GM23338 (cell line): Measurements from ENCODE around the gene CYSRT1.
A peak's percentile ranks its signal among the peaks of the same experiment; 100 is the strongest.

Experiments used
- CREB1 ChIP-seq: fragments of 250-450 bp; sonication (Bioruptor Pico); IDR thresholded peaks from 2 replicates; pipeline ENCODE4 v1.5.0; 2020; ENCODE audit warnings: low read depth, mild to moderate bottlenecking, moderate library complexity
- EZH2 ChIP-seq: fragments of 200-600 bp; sonication (generic); IDR thresholded peaks from one replicate; pipeline ENCODE4 v1.8.0; 2017; ENCODE audit warnings: antibody characterized with exemption, mild to moderate bottlenecking, low read depth; ENCODE audit not compliant: unreplicated experiment
- POLR2AphosphoS5 ChIP-seq: IDR thresholded peaks from 2 replicates; pipeline ENCODE4 v1.6.1; 2016; ENCODE audit warnings: antibody characterized with exemption, low read depth
- ZNF114 ChIP-seq: fragments of 250-450 bp; sonication (Bioruptor Pico); IDR thresholded peaks from 2 replicates; pipeline ENCODE4 v1.5.0; 2020; ENCODE audit warnings: mild to moderate bottlenecking, moderate library complexity
- ZNF331 ChIP-seq: fragments of 250-450 bp; sonication (Bioruptor Pico); IDR thresholded peaks from 2 replicates; pipeline ENCODE4 v1.5.0; 2020; ENCODE audit warnings: low read depth, mild to moderate bottlenecking, moderate library complexity
- TF ChIP-seq, protein P1 (sequence below), 2 experiments: fragments of 200-600 bp in 1 of 2; sonication (generic) in 1 of 2; conservative IDR thresholded peaks; 2 replicates each; pipeline versions ENCODE4 v1.5.1 to v1.6.1; 2016 to 2017; ENCODE audit warnings: antibody characterized with exemption in 2 of 2, low read depth in 2 of 2, mild to moderate bottlenecking in 2 of 2, moderate library complexity in 1 of 2
- TF ChIP-seq, protein P2 (sequence below): IDR thresholded peaks from 2 replicates; pipeline ENCODE4 v1.6.1; 2016; ENCODE audit warnings: antibody characterized with exemption
- TF ChIP-seq, protein P3 (sequence below): IDR thresholded peaks from one replicate; pipeline ENCODE4 v1.6.1; 2018; ENCODE audit warnings: antibody characterized with exemption; ENCODE audit not compliant: unreplicated experiment

DNA sequence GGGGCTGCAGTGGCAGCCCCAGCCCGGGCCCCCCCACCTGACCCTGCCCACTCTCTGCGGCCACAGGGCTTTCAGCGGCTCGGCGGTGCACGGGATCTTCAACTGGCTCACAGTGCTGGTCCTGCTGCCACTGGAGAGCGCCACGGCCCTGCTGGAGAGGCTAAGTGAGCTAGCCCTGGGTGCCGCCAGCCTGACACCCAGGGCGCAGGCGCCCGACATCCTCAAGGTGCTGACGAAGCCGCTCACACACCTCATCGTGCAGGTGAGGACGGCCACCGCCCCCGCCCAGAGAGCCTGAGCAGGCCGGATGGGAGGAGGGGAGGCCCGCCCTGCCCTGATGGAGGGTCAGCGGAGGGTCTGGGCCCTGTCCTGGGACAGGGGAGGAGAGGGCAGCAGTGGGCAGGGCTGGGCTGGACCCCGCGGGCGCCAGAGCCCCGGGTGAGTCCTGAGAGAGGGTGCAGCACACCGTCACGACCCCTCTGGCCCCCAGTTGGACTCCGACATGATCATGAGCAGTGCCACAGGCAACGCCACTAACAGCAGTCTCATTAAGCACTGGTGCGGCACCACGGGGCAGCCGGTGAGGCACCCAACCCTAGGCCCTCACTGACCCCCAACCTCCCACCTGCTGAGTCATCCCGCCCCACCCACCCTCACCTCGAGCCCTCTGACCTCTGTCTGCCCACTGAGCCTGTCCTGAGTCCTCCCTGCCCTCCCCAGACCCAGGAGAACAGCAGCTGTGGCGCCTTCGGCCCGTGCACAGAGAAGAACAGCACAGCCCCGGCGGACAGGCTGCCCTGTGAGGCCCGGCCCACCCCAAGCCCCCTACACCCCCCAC, 8.4 kb downstream of the CYSRT1 start:
- TF ChIP-seq, protein P1, sequence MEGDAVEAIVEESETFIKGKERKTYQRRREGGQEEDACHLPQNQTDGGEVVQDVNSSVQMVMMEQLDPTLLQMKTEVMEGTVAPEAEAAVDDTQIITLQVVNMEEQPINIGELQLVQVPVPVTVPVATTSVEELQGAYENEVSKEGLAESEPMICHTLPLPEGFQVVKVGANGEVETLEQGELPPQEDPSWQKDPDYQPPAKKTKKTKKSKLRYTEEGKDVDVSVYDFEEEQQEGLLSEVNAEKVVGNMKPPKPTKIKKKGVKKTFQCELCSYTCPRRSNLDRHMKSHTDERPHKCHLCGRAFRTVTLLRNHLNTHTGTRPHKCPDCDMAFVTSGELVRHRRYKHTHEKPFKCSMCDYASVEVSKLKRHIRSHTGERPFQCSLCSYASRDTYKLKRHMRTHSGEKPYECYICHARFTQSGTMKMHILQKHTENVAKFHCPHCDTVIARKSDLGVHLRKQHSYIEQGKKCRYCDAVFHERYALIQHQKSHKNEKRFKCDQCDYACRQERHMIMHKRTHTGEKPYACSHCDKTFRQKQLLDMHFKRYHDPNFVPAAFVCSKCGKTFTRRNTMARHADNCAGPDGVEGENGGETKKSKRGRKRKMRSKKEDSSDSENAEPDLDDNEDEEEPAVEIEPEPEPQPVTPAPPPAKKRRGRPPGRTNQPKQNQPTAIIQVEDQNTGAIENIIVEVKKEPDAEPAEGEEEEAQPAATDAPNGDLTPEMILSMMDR (conservative IDR thresholded peaks at IDR 0.05; ENCODE audit: low read depth in 2 of 2) = peak in 1 of 2 experiments; percentile 28; a peak in 2 of 4 replicates
- TF ChIP-seq POLR2AphosphoS5 (no peak), EZH2 (no peak), CREB1 (CRISPR knock-in tag) (no peak), ZNF331 (no peak), ZNF114 (no peak)
- TF ChIP-seq, protein P2, sequence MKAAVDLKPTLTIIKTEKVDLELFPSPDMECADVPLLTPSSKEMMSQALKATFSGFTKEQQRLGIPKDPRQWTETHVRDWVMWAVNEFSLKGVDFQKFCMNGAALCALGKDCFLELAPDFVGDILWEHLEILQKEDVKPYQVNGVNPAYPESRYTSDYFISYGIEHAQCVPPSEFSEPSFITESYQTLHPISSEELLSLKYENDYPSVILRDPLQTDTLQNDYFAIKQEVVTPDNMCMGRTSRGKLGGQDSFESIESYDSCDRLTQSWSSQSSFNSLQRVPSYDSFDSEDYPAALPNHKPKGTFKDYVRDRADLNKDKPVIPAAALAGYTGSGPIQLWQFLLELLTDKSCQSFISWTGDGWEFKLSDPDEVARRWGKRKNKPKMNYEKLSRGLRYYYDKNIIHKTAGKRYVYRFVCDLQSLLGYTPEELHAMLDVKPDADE = no peak
- TF ChIP-seq, protein P3, sequence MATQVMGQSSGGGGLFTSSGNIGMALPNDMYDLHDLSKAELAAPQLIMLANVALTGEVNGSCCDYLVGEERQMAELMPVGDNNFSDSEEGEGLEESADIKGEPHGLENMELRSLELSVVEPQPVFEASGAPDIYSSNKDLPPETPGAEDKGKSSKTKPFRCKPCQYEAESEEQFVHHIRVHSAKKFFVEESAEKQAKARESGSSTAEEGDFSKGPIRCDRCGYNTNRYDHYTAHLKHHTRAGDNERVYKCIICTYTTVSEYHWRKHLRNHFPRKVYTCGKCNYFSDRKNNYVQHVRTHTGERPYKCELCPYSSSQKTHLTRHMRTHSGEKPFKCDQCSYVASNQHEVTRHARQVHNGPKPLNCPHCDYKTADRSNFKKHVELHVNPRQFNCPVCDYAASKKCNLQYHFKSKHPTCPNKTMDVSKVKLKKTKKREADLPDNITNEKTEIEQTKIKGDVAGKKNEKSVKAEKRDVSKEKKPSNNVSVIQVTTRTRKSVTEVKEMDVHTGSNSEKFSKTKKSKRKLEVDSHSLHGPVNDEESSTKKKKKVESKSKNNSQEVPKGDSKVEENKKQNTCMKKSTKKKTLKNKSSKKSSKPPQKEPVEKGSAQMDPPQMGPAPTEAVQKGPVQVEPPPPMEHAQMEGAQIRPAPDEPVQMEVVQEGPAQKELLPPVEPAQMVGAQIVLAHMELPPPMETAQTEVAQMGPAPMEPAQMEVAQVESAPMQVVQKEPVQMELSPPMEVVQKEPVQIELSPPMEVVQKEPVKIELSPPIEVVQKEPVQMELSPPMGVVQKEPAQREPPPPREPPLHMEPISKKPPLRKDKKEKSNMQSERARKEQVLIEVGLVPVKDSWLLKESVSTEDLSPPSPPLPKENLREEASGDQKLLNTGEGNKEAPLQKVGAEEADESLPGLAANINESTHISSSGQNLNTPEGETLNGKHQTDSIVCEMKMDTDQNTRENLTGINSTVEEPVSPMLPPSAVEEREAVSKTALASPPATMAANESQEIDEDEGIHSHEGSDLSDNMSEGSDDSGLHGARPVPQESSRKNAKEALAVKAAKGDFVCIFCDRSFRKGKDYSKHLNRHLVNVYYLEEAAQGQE = no peak
